Inflammatory macrophage treated with lipopolysaccharide for 1 hour (primary cell): ENCODE measurements around the gene GGT7.
"Not testable (repeated sequence)": the region's sequence is repeated elsewhere in the genome, so short reads cannot be mapped to it uniquely, and the experiment has no call there.

Source experiments
- DNase-seq, 2 donors: peaks; one replicate each; pipeline ENCODE4 v3.0.0-alpha.2; 2020 to 2022

GGT7 gene

DNA sequence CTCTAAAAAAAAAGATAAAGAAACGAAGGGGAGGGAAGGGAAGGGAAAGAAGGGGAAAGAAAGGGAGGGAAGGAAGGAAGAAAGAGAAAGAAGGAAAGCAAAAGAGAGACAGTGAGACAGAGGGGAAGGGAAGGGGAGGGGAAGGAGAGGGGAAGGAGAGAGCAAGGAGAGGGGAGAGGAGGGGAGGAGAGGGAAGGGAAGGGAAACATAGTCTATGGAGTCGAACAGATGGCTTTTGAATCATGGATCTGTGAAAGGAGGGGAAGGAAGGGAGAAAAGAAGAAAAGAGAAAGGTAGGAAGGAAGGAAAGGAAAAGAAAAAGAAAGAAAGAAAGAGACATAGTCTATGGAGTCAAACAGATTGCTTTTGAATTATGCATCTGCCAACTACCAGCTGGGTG lies 30.5 kb downstream of the GGT7 start:
- DNase-seq, result no peak

DNA sequence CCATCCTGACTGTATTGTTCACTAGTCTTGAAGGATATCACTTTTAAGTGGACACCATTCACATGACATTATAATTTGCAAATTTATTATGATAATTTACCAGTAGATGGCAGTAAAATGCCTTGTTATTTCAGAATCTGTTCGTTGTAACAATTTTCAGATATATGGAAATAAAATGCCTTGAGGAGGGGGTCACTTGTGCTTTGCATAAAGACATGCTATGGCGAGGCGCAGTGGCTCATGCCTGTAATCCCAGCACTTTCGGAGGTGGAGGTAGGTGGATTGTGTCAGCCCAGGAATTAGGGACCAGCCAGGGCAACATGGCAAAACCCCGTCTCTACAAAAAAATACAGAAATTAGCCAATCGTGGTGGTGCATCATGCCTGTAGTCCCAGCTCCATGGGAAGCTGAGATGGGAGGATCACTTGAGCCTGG lies 38.2 kb downstream of the GGT7 start:
- peak; percentile 49 to 80 for DNase-seq

DNA sequence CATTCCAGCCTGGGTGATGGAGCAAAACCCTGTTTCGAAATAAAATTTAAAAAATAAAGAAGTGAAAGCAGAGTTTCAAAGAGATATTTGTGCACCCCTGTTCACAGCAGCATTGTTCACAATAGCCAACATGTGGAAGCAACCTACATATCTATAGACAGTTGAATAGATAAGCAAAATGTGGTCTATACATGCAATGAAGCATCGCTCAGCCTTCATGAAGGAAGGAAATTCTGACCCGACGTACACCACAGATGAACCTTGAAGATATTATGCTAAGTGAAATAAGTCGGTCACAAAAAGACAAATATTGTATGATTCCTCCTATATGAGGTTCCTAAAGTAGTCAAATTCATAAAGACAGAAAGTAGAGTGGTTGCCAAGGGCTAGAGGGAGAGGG lies 40.7 kb downstream of the GGT7 start:
- peak; percentile 9 to 10 for DNase-seq

DNA sequence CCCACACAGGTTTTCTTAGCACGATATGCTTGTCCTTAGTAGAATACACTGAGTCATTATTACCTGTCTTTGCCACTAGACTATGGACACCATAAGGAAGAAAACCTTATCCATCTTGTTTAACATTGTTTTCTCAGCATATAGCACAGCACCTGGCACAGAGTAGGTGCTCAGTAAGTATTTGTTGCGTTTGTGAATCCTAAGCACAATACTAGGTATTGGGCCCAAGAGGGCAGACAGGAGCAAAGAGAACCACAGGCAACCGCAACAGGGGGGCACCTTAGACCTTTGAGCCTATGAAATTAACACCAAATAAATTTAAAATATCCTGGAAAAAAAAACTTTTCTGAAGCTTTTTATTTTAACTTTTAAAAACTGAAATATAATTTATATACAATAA lies 43.5 kb downstream of the GGT7 start:
- no peak for DNase-seq

DNA sequence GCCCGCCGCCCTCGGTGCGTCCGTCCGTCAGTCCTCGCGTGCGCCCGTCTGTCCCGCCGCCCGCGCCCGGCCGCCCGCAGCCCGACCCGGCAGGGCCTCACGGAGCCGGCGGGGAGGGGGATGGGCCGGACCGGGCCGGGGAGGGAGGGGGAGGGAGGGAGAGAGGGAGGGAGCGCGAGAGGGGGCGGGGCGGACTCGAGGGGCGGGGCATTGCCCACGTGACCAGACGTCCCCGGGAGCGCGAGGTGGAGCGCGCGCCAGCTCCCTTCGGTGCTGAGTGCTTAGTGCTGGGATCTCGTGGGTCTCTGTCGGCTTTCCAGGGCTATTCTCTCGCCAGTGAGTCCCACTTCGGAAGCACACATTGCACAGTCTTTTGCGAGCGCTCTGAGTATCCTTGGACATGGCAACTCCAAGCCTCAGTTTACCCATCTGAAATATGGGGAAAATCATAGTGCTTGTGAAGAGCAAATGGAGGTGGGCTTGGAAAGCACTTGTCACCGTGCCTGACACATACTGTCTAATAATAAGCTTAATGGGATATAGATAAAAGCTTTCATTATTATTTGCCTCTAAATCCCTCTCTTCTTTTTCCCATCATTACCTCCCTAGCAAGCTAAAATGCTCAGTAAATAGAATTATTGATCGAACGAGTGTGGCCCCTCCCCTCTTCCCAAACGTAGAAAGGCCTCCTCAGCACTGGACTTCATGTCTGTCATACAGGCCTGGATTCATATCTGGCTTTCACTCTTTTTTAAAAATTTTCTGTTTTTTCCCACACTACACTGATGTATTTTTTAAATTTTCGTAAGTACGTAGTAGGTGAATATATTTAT lies 46.9 kb downstream of the GGT7 start, which contains the start of gene NCOA6:
TSS of gene NCOA6 (minus strand) at position 122 of the 833 bp plus-strand sequence. CDS start 43,296 bp downstream, outside the sequence.
- DNase-seq, result peak; percentile 68 to 89

DNA sequence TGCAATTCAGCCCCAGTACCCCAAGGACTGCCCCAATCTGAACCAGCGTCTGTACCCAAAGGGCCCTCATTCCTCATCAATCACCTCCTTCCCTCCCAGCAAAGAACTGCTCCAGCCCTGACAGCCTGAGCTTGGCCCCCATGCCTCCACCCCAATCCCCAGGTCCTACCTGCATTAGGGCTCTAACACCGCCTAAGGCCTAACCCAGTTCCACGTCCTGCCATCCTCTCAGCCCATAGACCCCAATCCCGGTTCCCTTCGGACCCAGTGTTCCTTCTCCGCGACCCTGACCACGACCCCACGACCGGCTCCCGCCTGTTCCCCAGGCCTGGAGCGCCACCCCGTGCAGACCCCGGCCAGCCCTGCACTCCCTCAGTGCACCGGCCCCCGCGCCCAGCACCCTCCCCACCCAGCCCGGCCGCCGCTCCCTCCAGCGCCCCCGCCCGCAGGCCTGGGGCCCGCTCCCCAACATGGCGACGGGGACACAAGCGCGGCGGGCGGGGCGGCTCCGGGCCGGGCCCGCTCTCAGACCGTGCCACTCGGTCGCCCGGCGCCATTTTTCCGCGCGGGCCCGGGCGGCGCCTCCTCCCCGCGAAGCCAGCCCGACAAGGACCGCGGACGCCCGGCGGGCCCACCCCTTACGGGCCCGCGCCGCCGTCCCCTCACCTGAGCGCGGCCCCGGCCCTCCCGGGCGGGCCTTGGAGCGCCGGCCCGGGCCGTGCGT lies 47.7 kb downstream of the GGT7 start:
- peak; percentile 52 to 54 for DNase-seq

DNA sequence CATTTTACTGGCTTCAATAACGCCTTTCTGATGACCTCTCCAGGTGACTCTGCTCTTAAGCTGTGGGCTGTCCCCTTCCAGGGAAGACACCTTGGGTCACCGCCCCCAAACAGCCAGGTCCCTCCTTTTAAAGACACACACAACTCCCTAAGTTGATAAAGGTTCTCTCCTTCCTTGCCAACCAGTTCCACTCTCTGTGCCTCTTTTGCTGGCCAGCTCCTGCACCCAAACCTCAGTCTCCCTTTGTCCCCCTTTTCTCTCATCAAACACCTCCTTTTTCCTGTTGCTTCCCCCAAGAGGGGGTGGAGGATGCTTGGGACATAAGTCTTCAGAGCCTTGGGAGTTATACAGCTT lies 48.2 kb downstream of the GGT7 start:
- DNase-seq, result peak; percentile 42 to 69

DNA sequence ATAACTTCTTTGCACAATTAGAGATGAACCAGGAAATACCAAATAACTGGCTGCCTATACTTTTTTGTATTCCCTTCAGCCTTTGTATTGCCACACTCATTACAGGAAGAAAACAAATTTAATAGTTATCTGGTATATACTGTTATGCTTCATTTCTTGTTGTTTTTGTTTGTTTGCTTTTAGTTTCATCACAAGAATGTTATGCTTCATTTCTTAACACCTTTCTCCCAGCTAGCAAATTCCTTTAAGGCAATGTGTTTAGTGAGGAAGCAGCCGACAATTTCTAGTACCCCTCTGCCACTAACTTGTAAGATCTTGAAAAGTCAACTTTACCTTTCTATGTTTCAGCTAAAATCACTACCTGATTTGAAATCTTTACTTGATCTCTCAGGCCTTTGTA lies 48.6 kb downstream of the GGT7 start:
- no peak for DNase-seq

DNA sequence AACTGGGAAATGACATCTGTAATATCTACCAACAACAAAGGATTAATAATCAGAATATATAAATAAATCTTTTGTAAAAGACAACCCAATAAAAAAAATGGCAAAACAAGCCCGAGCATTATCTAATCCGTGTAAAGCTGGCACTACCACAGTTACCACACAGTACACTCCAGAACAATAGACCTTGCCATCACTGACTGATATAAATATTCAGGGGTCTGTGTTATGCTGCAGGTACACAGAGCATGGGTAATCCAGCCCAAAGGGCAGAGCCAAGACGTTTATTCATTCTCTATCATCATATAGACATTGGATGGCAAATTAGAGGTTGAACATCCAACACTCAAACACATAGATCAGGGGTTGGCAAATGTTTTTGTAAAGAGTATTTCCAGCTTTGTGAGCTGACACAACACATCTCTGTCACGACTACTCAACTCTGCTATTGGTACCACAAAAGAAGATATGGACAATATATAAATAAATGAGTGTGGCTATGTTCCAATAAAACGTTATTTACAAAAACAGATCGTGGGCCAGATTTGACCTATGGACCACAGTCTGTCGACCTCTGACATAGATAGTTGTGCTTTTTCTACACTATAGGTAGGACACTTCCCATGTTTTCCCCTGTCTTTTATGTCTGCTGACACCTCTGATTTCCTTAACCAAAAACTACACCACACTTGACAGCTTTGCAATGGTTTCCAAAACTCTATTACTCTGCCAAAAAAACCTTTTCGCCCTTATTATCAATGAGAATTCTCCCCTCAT lies 51.7 kb downstream of the GGT7 start:
- no peak for DNase-seq

DNA sequence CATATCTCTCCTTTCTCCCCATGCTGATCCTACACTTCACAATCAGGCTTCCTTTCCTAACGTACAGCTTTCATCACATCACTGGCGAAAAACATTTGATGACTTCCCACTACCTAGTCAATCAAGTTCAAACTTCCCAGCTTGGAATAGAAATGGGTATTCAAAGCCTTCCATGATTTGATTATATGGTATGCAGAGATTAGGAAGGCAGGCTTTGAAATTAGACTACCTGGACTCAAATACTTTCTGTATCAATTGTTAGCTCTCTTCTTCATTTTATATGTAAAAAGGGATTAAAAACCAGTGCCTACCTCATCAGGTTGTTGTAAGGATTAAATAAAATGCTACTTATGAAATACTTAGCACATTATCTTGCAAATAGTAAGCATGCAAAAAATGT lies 54.9 kb downstream of the GGT7 start:
- DNase-seq, result no peak

DNA sequence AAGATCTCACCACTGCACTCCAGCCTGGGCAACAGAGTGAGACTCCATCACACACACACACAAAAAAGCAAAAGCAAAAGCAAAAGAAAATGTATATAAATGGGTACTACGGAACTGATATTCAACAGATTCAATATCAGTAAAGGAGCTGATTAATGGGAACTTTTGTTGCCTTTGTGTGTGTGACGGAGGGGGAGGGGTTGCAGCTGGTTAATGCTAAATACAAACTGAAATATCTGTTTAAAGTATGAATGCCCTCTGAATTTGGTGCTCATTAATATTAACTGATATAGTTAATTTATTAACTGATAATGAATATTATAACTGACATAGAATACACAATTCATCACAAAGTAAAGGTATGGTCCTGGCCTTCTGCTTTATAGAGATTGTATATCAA lies 55.6 kb downstream of the GGT7 start:
- DNase-seq, result no peak

DNA sequence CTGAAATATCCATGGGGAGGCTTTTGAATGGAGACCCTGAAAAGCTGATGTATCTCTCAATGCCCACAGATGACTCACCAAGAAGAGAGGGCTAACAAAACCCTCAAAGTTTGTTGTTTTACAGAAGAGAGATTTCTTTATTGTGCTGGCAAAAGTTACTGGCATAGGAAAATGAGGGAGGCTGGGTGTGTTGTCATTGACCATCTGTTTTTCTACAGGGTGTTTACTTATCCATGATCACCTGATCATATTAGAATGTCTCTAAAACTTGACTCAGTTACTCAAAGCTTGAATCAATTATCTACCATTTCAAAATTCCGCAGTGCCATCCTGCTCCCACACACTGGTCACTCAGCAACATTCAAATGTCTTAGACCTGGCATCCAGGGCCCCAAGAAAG lies 57.0 kb downstream of the GGT7 start:
- DNase-seq, result no peak

DNA sequence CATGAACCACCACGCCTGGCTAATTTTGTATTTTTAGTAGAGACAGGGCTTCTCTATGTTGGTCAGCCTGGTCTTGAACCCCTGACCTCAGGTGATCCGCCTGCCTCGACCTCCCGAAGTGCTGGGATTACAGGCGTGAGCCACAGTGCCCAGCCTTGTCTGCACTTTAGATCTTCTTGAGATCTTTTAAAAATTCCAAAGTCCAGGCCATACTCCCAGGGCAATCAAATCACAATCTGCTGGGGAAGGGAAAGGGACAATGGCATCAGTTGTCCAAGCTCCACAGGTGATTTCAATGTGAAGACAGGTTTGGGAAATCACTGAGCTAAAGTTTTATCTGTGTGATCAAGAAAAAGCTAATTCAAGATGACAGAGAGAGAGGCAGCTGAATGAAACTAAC lies 64.1 kb downstream of the GGT7 start:
- no peak for DNase-seq

DNA sequence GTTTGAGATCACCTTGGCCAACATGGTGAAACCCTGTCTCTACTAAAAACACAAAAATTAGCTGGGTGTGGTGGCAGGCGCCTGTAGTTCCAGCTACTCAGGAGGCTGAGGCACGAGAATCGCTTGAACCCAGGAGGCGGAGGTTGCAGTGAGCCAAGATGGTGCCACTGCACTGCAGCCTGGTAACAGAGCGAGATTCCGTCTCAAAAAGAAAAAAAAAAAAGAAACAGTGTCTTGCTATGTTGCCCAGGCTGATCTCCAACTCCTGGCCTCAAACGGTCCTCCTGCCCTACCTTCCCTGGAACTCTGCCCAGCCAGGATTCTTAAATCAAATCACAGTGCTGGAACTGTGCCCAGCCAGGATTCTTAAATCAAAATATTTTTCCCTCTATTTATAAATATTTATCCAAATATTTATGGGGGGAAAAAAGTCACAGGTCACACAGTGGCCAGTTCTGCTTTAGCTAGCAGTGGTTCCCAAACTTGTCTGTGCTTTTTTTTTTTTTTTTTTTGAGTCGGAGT lies 64.7 kb downstream of the GGT7 start:
- not testable (repeated sequence) for DNase-seq

DNA sequence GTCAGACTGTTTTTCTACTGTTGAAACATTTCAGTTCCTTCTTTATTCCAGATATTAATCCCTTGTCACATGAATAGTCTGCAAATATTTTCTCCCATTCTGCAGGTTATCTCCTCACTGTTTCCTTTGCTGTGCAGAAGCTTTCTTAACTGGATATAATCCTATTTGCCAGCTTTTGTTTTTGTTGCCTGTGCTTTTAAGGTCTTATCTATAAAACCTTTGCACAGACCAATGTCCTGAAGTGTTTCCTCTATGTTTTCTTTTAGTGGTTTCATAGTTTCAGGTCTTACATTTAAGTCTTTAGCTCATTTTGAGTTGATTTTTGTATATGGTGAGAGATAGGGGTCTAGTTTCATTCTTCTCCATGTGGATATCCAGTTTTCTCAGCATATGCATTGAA lies 66.4 kb downstream of the GGT7 start:
- DNase-seq, result no peak

DNA sequence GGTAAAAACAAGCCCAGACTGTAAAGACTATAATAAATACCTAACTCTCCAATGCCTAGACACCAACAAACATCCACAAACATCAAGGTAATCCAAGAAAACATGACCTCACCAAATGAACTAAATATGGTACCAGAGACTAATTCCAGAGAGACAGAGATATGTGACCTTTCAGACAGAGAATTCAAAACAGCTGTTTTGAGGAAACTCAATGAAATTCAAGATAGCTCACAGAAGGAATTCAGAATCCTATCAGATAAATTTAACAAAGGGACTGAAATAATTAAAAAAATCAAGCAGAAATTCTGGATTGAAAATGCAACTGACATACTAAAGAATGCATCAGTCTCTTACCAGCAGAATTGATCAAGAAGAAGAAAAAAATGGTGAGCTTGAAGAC lies 73.8 kb downstream of the GGT7 start:
- no peak for DNase-seq

DNA sequence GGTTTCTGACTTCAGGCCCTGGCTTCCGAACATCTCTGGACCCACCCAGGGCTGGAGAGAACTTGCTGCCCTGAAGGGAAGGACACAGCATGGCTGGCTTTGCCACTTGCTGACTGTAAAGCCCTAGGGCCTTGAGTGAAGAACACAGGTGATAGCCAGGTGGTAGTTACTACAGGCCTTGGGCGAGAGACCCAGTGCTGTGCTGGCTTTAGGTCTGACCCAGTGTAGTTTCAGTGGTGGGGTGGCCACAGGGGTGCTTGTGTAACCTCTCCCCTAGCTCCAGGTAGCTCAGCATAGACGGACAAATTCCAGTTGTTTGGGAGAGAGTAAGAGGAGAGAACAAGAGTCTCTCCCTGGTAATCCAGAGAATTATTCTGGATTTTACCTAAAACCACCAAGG lies 74.3 kb downstream of the GGT7 start:
- DNase-seq, result no peak

DNA sequence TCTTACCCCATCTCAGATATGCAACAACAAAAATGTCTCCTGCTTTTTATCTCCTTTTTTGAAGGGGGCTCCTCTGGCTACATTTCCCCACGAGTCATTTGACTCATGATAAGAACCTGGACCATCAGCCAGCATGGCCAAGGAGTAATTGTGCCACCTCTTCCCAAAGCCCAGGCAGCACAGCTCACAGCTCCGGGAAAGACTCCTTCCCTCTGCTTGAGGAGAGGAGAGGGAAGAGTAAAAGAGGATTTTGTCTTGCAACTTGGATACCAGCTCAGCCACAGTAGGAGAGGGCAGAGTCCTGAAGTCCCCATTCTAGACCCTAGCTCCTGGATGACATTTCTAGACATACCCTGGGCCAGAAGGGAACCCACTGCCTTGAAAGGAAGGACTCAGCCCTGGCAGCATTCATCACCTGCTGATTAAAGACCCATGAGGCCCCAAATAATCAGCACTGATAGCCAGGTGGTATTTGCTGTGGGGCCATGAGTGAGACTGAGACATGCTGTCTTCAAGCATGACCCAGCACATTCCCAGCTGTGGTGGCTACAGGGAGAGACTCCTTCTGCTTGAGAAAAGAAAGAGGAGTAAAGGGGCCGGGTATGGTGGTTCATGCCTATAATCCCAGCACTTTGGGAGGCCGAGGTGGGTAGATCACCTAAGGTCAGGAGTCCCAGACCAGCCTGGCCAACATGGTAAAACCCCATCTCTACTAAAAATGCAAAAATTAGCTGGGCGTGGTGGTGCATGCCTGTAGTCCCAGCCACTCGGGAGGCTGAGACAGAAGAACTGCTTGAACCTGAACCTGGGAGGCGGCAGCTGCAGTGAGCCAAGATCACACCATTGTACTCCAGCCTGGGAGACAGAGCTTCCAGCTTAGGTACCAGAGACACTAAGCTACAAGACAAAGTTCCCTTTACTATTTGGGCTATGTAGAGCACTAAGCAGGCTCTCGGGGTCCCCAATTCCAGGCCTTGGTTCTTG lies 75.4 kb downstream of the GGT7 start:
- DNase-seq, result no peak
